H1 (cell line): Measurements from ENCODE around the gene ZNF385B. TPM values are rescaled to one million over a fixed set of nuclear protein-coding genes. Genes with fewer than 3 reads are reported as not detected.

Source experiments
- CTCF ChIA-PET: fragments of 300-600 bp; sonication (Branson Sonifier 250); formaldehyde crosslinking; loops from one replicate; lab custom pipeline; 2021; ENCODE audit not compliant: partially characterized antibody; lab: Charles Lee
- POLR2A ChIA-PET: fragments of 300-600 bp; sonication (Branson Sonifier 250); formaldehyde crosslinking; loops from one replicate; lab custom pipeline; 2021; ENCODE audit warnings: inconsistent platforms; ENCODE audit not compliant: partially characterized antibody; lab: Charles Lee
- DNase-seq, 2 experiments: peaks; one replicate each; pipeline versions ENCODE4 v3.0.0 to v3.0.0-alpha.2; 2010 to 2022; ENCODE audit warnings: low spot score in 2 of 2, low read depth in 1 of 2, mixed read lengths in 1 of 2
- FAIRE-seq: peaks from 2 replicates; lab custom pipeline; 2011; peaks lifted over from hg19 to GRCh38; lab: Jason Lieb, UNC
- H2AFZ ChIP-seq: 2 replicates; pipeline ENCODE4 v1.8.1; 2012; ENCODE audit warnings: low read length, inconsistent platforms
- H2AK5ac ChIP-seq: 2 replicates; pipeline ENCODE4 v1.6.1; 2013; ENCODE audit warnings: low read depth, low read length
- H2BK120ac ChIP-seq: replicated peaks from 2 replicates; pipeline ENCODE3; 2013; ENCODE audit warnings: low read depth, low read length, inconsistent platforms
- H2BK12ac ChIP-seq: 2 replicates; pipeline ENCODE4 v1.6.1; 2013; ENCODE audit warnings: low read depth, low read length
- H2BK15ac ChIP-seq: 2 replicates; pipeline ENCODE4 v1.6.1; 2013; ENCODE audit warnings: low read length
- H2BK20ac ChIP-seq: 2 replicates; pipeline ENCODE4 v1.6.1; 2013; ENCODE audit warnings: low read length
- H2BK5ac ChIP-seq: 2 replicates; pipeline ENCODE4 v1.6.1; 2013; ENCODE audit warnings: low read depth, low read length
- H3K14ac ChIP-seq: 2 replicates; pipeline ENCODE4 v1.6.1; 2013; ENCODE audit warnings: inconsistent platforms; ENCODE audit not compliant: insufficient read length
- H3K18ac ChIP-seq: 2 replicates; pipeline ENCODE4 v1.6.1; 2013; ENCODE audit warnings: low read length; ENCODE audit errors: extremely low read depth
- H3K23ac ChIP-seq: 2 replicates; pipeline ENCODE4 v1.6.1; 2013; ENCODE audit warnings: inconsistent platforms; ENCODE audit not compliant: insufficient read length
- H3K23me2 ChIP-seq: 2 replicates; pipeline ENCODE4 v1.6.1; 2013; ENCODE audit warnings: low read depth, low read length
- H3K27ac ChIP-seq: 2 replicates; pipeline ENCODE4 v1.6.1; 2011; ENCODE audit warnings: low read depth, low read length, inconsistent platforms
- H3K27me3 ChIP-seq, 4 experiments: replicated peaks in 1 of 4; 1 replicate in 1 of 4; 2 replicates in 3 of 4; pipeline versions ENCODE4 v1.6.1 to v1.8.1; 2011 to 2013; ENCODE audit warnings: low read length in 3 of 4, mild to moderate bottlenecking in 3 of 4, inconsistent platforms in 2 of 4, mixed read lengths in 2 of 4, moderate library complexity in 1 of 4; ENCODE audit not compliant: control insufficient read depth in 3 of 4, insufficient read depth in 3 of 4; ENCODE audit errors: extremely low read depth in 1 of 4
- H3K36me3 ChIP-seq, 4 experiments: 2 replicates each; pipeline versions ENCODE4 v1.6.1 to v1.8.1; 2011 to 2013; ENCODE audit warnings: mild to moderate bottlenecking in 4 of 4, low read length in 3 of 4, moderate library complexity in 2 of 4, control low read depth in 1 of 4, inconsistent platforms in 1 of 4; ENCODE audit not compliant: insufficient read depth in 4 of 4, control insufficient read depth in 2 of 4
- H3K4ac ChIP-seq: replicated peaks from 2 replicates; pipeline ENCODE3; 2013; ENCODE audit warnings: low read length, low read depth, mixed read lengths, inconsistent platforms; ENCODE audit not compliant: insufficient read length
- H3K4me1 ChIP-seq, 4 experiments: replicated peaks in 1 of 4; 1 replicate in 1 of 4; 2 replicates in 3 of 4; pipeline versions ENCODE4 v1.6.1 to v1.8.1; 2011 to 2013; ENCODE audit warnings: low read length in 3 of 4, inconsistent platforms in 2 of 4, mixed read lengths in 1 of 4; ENCODE audit not compliant: insufficient read depth in 4 of 4, control insufficient read depth in 3 of 4
- H3K4me2 ChIP-seq, 2 experiments: 2 replicates each; pipeline versions ENCODE4 v1.6.1 to v1.8.1; 2011 to 2013; ENCODE audit warnings: low read depth in 2 of 2, low read length in 2 of 2, control low read depth in 1 of 2, inconsistent platforms in 1 of 2, mild to moderate bottlenecking in 1 of 2; ENCODE audit not compliant: insufficient read depth in 1 of 2
- H3K4me3 ChIP-seq, 4 experiments: fragments of 200-600, 300-600 bp in 1 of 4; sonication (generic), shearing (Covaris generic), sonication (Bioruptor Twin) in 1 of 4; 2 replicates each; pipeline versions ENCODE4 v1.5.1 to v1.8.1; 2011 to 2016; ENCODE audit warnings: low read length in 4 of 4, low read depth in 3 of 4, control low read depth in 2 of 4, inconsistent platforms in 2 of 4, mild to moderate bottlenecking in 2 of 4, mixed read lengths in 1 of 4, moderate library complexity in 1 of 4; ENCODE audit not compliant: insufficient read depth in 2 of 4; ENCODE audit errors: extremely low read depth in 1 of 4
- H3K56ac ChIP-seq: replicated peaks from 2 replicates; pipeline ENCODE3; 2013; ENCODE audit warnings: low read depth, mild to moderate bottlenecking, mixed read lengths, low read length, inconsistent platforms; ENCODE audit not compliant: insufficient read length
- H3K79me1 ChIP-seq: 2 replicates; pipeline ENCODE4 v1.6.1; 2013; ENCODE audit warnings: low read depth, low read length, control low read depth
- H3K79me2 ChIP-seq, 2 experiments: 2 replicates each; pipeline versions ENCODE4 v1.6.1 to v1.8.1; 2012 to 2013; ENCODE audit warnings: low read length in 2 of 2, mild to moderate bottlenecking in 2 of 2, inconsistent platforms in 1 of 2; ENCODE audit not compliant: insufficient read depth in 2 of 2, control insufficient read depth in 1 of 2
- H3K9ac ChIP-seq, 4 experiments: replicated peaks in 1 of 4; 1 replicate in 1 of 4; 2 replicates in 3 of 4; pipeline versions ENCODE4 v1.6.1 to v1.8.1; 2011 to 2013; ENCODE audit warnings: low read depth in 3 of 4, low read length in 3 of 4, control low read depth in 2 of 4, mild to moderate bottlenecking in 2 of 4, moderate library complexity in 2 of 4, inconsistent platforms in 1 of 4; ENCODE audit errors: extremely low read depth in 1 of 4
- H3K9me3 ChIP-seq, 2 experiments: 2 replicates each; pipeline versions ENCODE4 v1.6.1 to v1.8.1; 2012 to 2013; ENCODE audit warnings: mild to moderate bottlenecking in 2 of 2, moderate library complexity in 2 of 2, control low read depth in 1 of 2, inconsistent platforms in 1 of 2, low read depth in 1 of 2, low read length in 1 of 2, mixed read lengths in 1 of 2; ENCODE audit not compliant: insufficient read depth in 2 of 2
- H4K20me1 ChIP-seq, 2 experiments: replicated peaks in 1 of 2; 2 replicates each; pipeline versions ENCODE3 to v1.8.1; 2011 to 2013; ENCODE audit warnings: inconsistent platforms in 2 of 2, low read length in 2 of 2, mild to moderate bottlenecking in 1 of 2; ENCODE audit not compliant: insufficient read depth in 2 of 2, control insufficient read depth in 1 of 2
- H4K5ac ChIP-seq: 2 replicates; pipeline ENCODE4 v1.6.1; 2013; ENCODE audit warnings: low read length, low read depth, mixed read lengths, inconsistent platforms; ENCODE audit not compliant: insufficient read length
- H4K8ac ChIP-seq: 2 replicates; pipeline ENCODE4 v1.8.0; 2013; ENCODE audit warnings: mild to moderate bottlenecking, moderate library complexity, low read length, inconsistent platforms; ENCODE audit not compliant: insufficient read depth; ENCODE audit errors: extremely low read depth
- H4K91ac ChIP-seq: replicated peaks from 2 replicates; pipeline ENCODE3; 2013; ENCODE audit warnings: low read length, mixed read lengths, inconsistent platforms; ENCODE audit not compliant: insufficient read length
- CREB1 ChIP-seq: IDR thresholded peaks from 2 replicates; pipeline ENCODE4 v1.6.1; 2012; ENCODE audit warnings: inconsistent platforms
- JUND ChIP-seq: IDR thresholded peaks from 2 replicates; pipeline ENCODE4 v1.6.1; 2011; ENCODE audit warnings: mild to moderate bottlenecking, improper control_type of control experiment, low read length
- KDM4A ChIP-seq: IDR thresholded peaks from one replicate; pipeline ENCODE4 v1.7.1; 2012; ENCODE audit warnings: low read depth, mild to moderate bottlenecking, moderate library complexity, low read length, inconsistent platforms; ENCODE audit not compliant: severe bottlenecking
- POLR2A ChIP-seq, 2 experiments: IDR thresholded peaks; 1 replicate in 1 of 2; 2 replicates in 1 of 2; pipeline ENCODE4 v1.6.1; 2011; ENCODE audit warnings: low read depth in 2 of 2, low read length in 2 of 2, mild to moderate bottlenecking in 2 of 2; ENCODE audit errors: control extremely low read depth in 1 of 2
- RAD21 ChIP-seq, 2 experiments: IDR thresholded peaks in 1 of 2; conservative IDR thresholded peaks in 1 of 2; 2 replicates each; pipeline ENCODE4 v1.6.1; 2011; ENCODE audit warnings: low read depth in 2 of 2, low read length in 2 of 2, improper control_type of control experiment in 1 of 2, inconsistent platforms in 1 of 2, mild to moderate bottlenecking in 1 of 2, moderate library complexity in 1 of 2
- WGBS, 2 experiments: shearing (Covaris generic) in 1 of 2; methylation state at CpG; one replicate each; pipeline versions ENCODE4 v1.1.6 to v1.1.7; 2013 to 2015; ENCODE audit warnings: low lambda C conversion rate in 2 of 2, mixed read lengths in 2 of 2, inconsistent platforms in 1 of 2, low coverage in 1 of 2, missing lambda C conversion rate in 1 of 2; ENCODE audit not compliant: insufficient replicate concordance in 2 of 2, insufficient coverage in 1 of 2, insufficient read length in 1 of 2; ENCODE audit errors: extremely low coverage in 1 of 2, missing lambda C conversion rate in 1 of 2; 5-methylcytosine and 5-hydroxymethylcytosine counted together
- polyA plus RNA-seq, 7 experiments: library from polyadenylated mRNA; depleted of rRNA in 3 of 7; stranded (reverse) in 5 of 7; unstranded in 2 of 7; fragments of >200 nt in 5 of 7; fragments of 200-250 nt in 2 of 7; gene quantifications; 1 replicate in 5 of 7; 2 replicates in 1 of 7; 4 replicates in 1 of 7; pipeline versions ENCODE4 v1.2.1 to v1.2.3, GENCODE V29; 2011 to 2013; ENCODE audit warnings: missing spikeins in 2 of 7, mixed read lengths in 2 of 7
- total RNA-seq: library from RNA; stranded (reverse); fragmentation: NEBNext Ultra II Directional; extraction: Animal tissue kit (Norgen Biotek cat#: 25700); gene quantifications from 2 replicates; pipeline ENCODE4 v1.2.1, GENCODE V29; 2021
- TF ChIP-seq, protein P1 (sequence below): IDR thresholded peaks from 2 replicates; pipeline ENCODE4 v1.6.1; 2012; ENCODE audit warnings: inconsistent platforms

Gene ZNF385B
- total and polyA plus RNA-seq, 2 of the 8 experiments (the other 6 are each of a cell fraction or from before 2014, with no cell fraction given), result 1.1 to 3.7 TPM

DNA sequence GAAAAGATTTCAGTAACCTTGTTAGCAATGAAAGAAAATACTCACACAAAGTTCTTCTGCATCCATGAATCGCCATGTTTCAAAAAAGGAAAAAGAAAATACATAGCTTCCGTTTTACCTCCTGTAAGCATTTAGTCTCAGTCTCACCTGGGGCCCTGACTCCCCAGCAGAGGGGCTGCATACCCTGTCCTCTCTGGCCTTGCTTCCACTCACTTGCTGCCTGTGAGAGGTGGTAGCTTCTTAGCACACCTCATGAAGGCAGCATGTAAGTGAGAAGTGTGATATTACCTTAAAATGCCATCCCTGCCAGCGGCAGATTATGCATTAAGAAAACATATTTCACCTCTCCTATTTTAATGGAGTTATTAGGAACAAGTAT, 49.3 kb upstream of the ZNF385B start:
- Histone ChIP-seq H3K27ac (no peak overlapping the region), H3K9ac (no peak overlapping the region), H3K79me1 (no peaks in the 10 kb centered on the region), H3K79me2 (no peaks in the 10 kb centered on the region; a peak in 1 of 4 replicates), H2BK15ac (no peak overlapping the region), H3K56ac (no peak overlapping the region), H3K4me2 (peak overlapping the region; percentile 26 to 32; a peak in 2 of 4 replicates), H3K9me3 (no peaks in the 10 kb centered on the region), H3K14ac (no peak overlapping the region), H2AFZ (no peak overlapping the region), H3K4me3 (no peak overlapping the region), H2BK5ac (no peak overlapping the region), H2AK5ac (no peak overlapping the region), H3K27me3 (no peaks in the 10 kb centered on the region), H3K23ac (no peak overlapping the region), H3K23me2 (no peaks in the 10 kb centered on the region), H3K36me3 (no peaks in the 10 kb centered on the region), H3K18ac (no peak overlapping the region), H4K20me1 (no peaks in the 10 kb centered on the region), H2BK20ac (no peak overlapping the region), H4K91ac (no peak overlapping the region), H4K5ac (no peak overlapping the region), H2BK12ac (no peak overlapping the region), H3K4ac (no peak overlapping the region), H4K8ac (no peak overlapping the region), H3K4me1 (peaks cover 0 to 7% (median 0%) of the 10 kb centered on the region in 4 experiments; a peak in 3 of 7 replicates), H2BK120ac (no peak overlapping the region)
- 59% methylated on average over 3 of the region's 3 CpGs; no CpG with 5 or more reads in 1 of the 2 experiments for WGBS, 2 experiments
- ChIA-PET POLR2A (no interaction called here), CTCF (interaction anchor here (0.9 to 1.8 kb wide), 5 partner anchors 12 to 1073 kb away, joined by 3 to 9 read pairs (median 4); no protein-coding TSS in a partner anchor)
- TF ChIP-seq CREB1 (no peak), POLR2A (IDR thresholded peaks at IDR 0.05; ENCODE audit: control extremely low read depth in 1 of 2, low read depth in 2 of 2, low read length in 2 of 2) (no peak), RAD21 (IDR thresholded peaks at IDR 0.05 in 1 of 2, conservative IDR thresholded peaks at IDR 0.05 in 1 of 2; ENCODE audit: low read depth in 2 of 2, low read length in 2 of 2) (peak in 1 of 2 experiments; percentile 12; a peak in 1 of 4 replicates), JUND (no peak), KDM4A (no peak)
- TF ChIP-seq, protein P1, sequence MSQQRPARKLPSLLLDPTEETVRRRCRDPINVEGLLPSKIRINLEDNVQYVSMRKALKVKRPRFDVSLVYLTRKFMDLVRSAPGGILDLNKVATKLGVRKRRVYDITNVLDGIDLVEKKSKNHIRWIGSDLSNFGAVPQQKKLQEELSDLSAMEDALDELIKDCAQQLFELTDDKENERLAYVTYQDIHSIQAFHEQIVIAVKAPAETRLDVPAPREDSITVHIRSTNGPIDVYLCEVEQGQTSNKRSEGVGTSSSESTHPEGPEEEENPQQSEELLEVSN, result no peak
- DNase-seq (no peak), FAIRE-seq (no peak)
